WTC11 (cell line): ENCODE data around the gene IQGAP2.

Experiments used
- CTCF ChIP-seq: fragments of 200-600 bp; IDR thresholded peaks from 2 replicates; pipeline ENCODE4 v1.8.0; 2022; ENCODE audit warnings: antibody characterized with exemption
- HMGXB4 ChIP-seq: sonication (generic); formaldehyde crosslinking; IDR thresholded peaks from 2 replicates; pipeline ENCODE4 v1.8.1; 2023; ENCODE audit warnings: mild to moderate bottlenecking, moderate library complexity, missing genetic modification reagents
- MAX ChIP-seq: sonication (generic); formaldehyde crosslinking; IDR thresholded peaks from 2 replicates; pipeline ENCODE4 v1.8.0; 2022; ENCODE audit warnings: mild to moderate bottlenecking, missing genetic modification reagents
- NFYB ChIP-seq: sonication (generic); formaldehyde crosslinking; conservative IDR thresholded peaks from 2 replicates; pipeline ENCODE4 v1.8.0; 2022; ENCODE audit warnings: low read depth, missing genetic modification reagents

- no peak for TF ChIP-seq MAX
- TF ChIP-seq CTCF: no peak
- no peak for TF ChIP-seq NFYB
- no peak for TF ChIP-seq HMGXB4
Observed at GRCh38 chr5:76504901-76505564, 101.9 kb downstream of the IQGAP2 start.
